A673 (cell line): ENCODE results near the gene ABCD1.

Experiments used
- EZH2 ChIP-seq: fragments of 200-600 bp; sonication (generic); IDR thresholded peaks from 2 replicates; pipeline ENCODE4 v1.6.1; 2017; ENCODE audit warnings: borderline replicate concordance, low read depth, mild to moderate bottlenecking, mixed read lengths, antibody characterized with exemption, low read length; ENCODE audit not compliant: poor library complexity, severe bottlenecking
- TF ChIP-seq, protein P1 (sequence below): fragments of 300-800, 200-600 bp; sonication (generic); conservative IDR thresholded peaks from 2 replicates; pipeline ENCODE4 v1.5.1; 2017; ENCODE audit warnings: low read depth, mild to moderate bottlenecking, antibody characterized with exemption, low read length, moderate library complexity, mixed read lengths

DNA sequence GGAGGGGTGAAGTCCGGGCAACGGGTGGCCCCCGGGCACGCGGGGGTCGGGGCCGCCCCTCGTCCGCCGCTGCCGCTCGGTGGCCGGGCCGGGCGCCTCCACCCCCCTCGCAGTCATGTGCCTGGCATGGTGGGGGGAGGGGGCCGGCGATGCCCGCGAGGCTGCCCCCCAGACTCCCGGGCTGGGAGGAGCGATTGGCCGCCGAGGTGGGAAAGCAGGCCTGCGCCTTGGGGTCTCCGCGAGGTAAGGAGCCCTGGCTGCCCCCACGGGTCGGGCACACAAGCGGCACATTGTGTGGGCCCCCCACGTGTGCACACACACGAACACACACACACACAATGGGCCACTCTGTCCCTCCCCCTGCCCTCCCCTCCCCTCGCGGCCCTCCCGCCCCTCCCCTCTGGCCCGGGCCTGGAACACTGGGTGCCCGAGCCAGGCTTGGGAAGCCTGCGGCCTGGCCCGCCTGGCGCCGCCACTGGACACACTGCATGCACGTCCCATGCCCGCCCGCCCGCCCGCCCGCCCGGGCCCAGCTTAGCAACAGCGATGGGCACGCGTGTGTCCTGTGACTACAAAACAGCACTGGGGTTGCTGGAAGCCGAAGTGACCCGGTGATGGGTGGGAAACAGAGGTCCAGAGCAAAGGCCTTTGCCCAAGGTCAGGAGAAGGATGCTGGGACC lies 35.6 kb upstream of the ABCD1 start:
- no peak for TF ChIP-seq EZH2
- TF ChIP-seq, protein P1, sequence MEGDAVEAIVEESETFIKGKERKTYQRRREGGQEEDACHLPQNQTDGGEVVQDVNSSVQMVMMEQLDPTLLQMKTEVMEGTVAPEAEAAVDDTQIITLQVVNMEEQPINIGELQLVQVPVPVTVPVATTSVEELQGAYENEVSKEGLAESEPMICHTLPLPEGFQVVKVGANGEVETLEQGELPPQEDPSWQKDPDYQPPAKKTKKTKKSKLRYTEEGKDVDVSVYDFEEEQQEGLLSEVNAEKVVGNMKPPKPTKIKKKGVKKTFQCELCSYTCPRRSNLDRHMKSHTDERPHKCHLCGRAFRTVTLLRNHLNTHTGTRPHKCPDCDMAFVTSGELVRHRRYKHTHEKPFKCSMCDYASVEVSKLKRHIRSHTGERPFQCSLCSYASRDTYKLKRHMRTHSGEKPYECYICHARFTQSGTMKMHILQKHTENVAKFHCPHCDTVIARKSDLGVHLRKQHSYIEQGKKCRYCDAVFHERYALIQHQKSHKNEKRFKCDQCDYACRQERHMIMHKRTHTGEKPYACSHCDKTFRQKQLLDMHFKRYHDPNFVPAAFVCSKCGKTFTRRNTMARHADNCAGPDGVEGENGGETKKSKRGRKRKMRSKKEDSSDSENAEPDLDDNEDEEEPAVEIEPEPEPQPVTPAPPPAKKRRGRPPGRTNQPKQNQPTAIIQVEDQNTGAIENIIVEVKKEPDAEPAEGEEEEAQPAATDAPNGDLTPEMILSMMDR = no peak
